K562 (cell line): Measurements from ENCODE around the gene VPS26A. TPM values are rescaled to one million over a fixed set of nuclear protein-coding genes. Genes with fewer than 3 reads are reported as not detected.

Experiments used
- CREB1 ChIP-seq, 2 experiments: sonication (generic) in 1 of 2; formaldehyde crosslinking in 1 of 2; IDR thresholded peaks; 2 replicates each; pipeline versions ENCODE4 v1.6.1 to v1.8.0; 2012 to 2022; ENCODE audit warnings: inconsistent platforms in 1 of 2, mild to moderate bottlenecking in 1 of 2, missing genetic modification reagents in 1 of 2, moderate library complexity in 1 of 2
- ERF ChIP-seq: fragments of 450-650 bp; formaldehyde crosslinking; IDR thresholded peaks from 2 replicates; pipeline ENCODE4 v1.4.0; 2020; ENCODE audit warnings: mild to moderate bottlenecking, mixed read lengths
- ETV6 ChIP-seq, 3 experiments: fragments of 150-350 bp in 1 of 3; sonication (generic) in 1 of 3; formaldehyde crosslinking in 1 of 3; IDR thresholded peaks; 2 replicates each; pipeline versions ENCODE4 v1.6.1 to v1.8.0; 2014 to 2022; ENCODE audit warnings: borderline replicate concordance in 2 of 3, low read depth in 2 of 3, antibody characterized with exemption in 1 of 3, low read length in 1 of 3, mild to moderate bottlenecking in 1 of 3, missing genetic modification reagents in 1 of 3
- GTF2F1 ChIP-seq: IDR thresholded peaks from 2 replicates; pipeline ENCODE4 v1.6.1; 2011; ENCODE audit warnings: low read depth, low read length, improper control_type of control experiment
- HIVEP1 ChIP-seq: fragments of 250-450 bp; sonication (Bioruptor Pico); IDR thresholded peaks from 2 replicates; pipeline ENCODE4 v1.4.0; 2020; ENCODE audit warnings: mild to moderate bottlenecking
- MCM5 ChIP-seq: fragments of 450-650 bp; IDR thresholded peaks from 2 replicates; pipeline ENCODE4 v1.6.1; 2016; ENCODE audit warnings: low read depth
- SIRT6 ChIP-seq: IDR thresholded peaks from one replicate; pipeline ENCODE4 v1.6.1; 2012; ENCODE audit warnings: low read depth, mild to moderate bottlenecking, control low read depth, inconsistent platforms, low read length, moderate library complexity
- SREBF1 ChIP-seq: fragments of 150-350 bp; IDR thresholded peaks from 2 replicates; pipeline ENCODE4 v1.6.1; 2014; ENCODE audit warnings: antibody characterized with exemption, low read depth, low read length, borderline replicate concordance
- XRCC4 ChIP-seq: IDR thresholded peaks from one replicate; pipeline ENCODE4 v1.6.1; 2011; ENCODE audit not compliant: insufficient read depth, insufficient read length; ENCODE audit errors: extremely low read depth
- ZBTB8A ChIP-seq: fragments of 450-650 bp; IDR thresholded peaks from 2 replicates; pipeline ENCODE4 v1.6.1; 2018; ENCODE audit warnings: mild to moderate bottlenecking, moderate library complexity; ENCODE audit not compliant: partially characterized antibody
- ZFP1 ChIP-seq: fragments of 450-650 bp; formaldehyde crosslinking; IDR thresholded peaks from 2 replicates; pipeline ENCODE4 v1.4.0; 2020; ENCODE audit warnings: mild to moderate bottlenecking, mixed read lengths
- ZFP30 ChIP-seq: fragments of 250-450 bp; sonication (Bioruptor Pico); IDR thresholded peaks from 2 replicates; pipeline ENCODE4 v1.8.0; 2022; ENCODE audit warnings: moderate library complexity, mild to moderate bottlenecking, inconsistent platforms, borderline replicate concordance
- ZNF165 ChIP-seq: fragments of 250-450 bp; sonication (Bioruptor Pico); IDR thresholded peaks from 2 replicates; pipeline ENCODE4 v1.4.0; 2020; ENCODE audit warnings: borderline replicate concordance
- polyA plus RNA-seq, 8 experiments: library from polyadenylated mRNA; depleted of rRNA in 4 of 8; stranded (reverse) in 5 of 8; unstranded in 3 of 8; fragments of >200 nt; fragmentation: Nextera tagmentation in 2 of 8; fragmentation: Illumina TruSeq in 1 of 8; extraction: Ambion mirVana in 2 of 8; extraction: Trizol in 1 of 8; gene quantifications; 2 replicates each; pipeline versions ENCODE4 v1.2.1 to v1.2.3, GENCODE V29; 2011 to 2014; ENCODE audit warnings: inconsistent platforms in 1 of 8, missing spikeins in 1 of 8
- total RNA-seq, 7 experiments: library from RNA; depleted of rRNA in 6 of 7; stranded (reverse); fragments of >200 nt in 6 of 7; fragmentation: Illumina TruSeq in 2 of 7; extraction: Trizol in 2 of 7; gene quantifications; 2 replicates each; pipeline versions ENCODE4 v1.2.1 to v1.2.3, GENCODE V29; 2011 to 2021; ENCODE audit warnings: low replicate concordance in 1 of 7
- TF ChIP-seq, protein P1 (sequence below): fragments of 250-450 bp; sonication (Bioruptor Pico); IDR thresholded peaks from 2 replicates; pipeline ENCODE4 v1.8.0; 2022; ENCODE audit warnings: moderate library complexity, mild to moderate bottlenecking, inconsistent platforms
- TF ChIP-seq, protein P2 (sequence below): IDR thresholded peaks from 3 replicates; pipeline ENCODE4 v1.6.1; 2011; ENCODE audit warnings: borderline replicate concordance, mild to moderate bottlenecking; ENCODE audit not compliant: insufficient read length, insufficient read depth
- TF ChIP-seq, protein P3 (sequence below): sonication (generic); formaldehyde crosslinking; IDR thresholded peaks from 2 replicates; pipeline ENCODE4 v1.5.0; 2020; ENCODE audit warnings: missing genetic modification reagents
- TF ChIP-seq, protein P4 (sequence below): fragments of 200-400 bp; formaldehyde crosslinking; IDR thresholded peaks from 2 replicates; pipeline ENCODE4 v1.6.1; 2017; ENCODE audit warnings: mild to moderate bottlenecking, low read depth, low read length, moderate library complexity
- TF ChIP-seq, protein P5 (sequence below): IDR thresholded peaks from 2 replicates; pipeline ENCODE4 v1.6.1; 2014; ENCODE audit warnings: antibody characterized with exemption

Gene VPS26A
- total and polyA plus RNA-seq, 9 of the 15 experiments (the other 6 are each of a cell fraction or from before 2014, with no cell fraction given) = 47.1 to 137 (median 69.3) TPM

DNA sequence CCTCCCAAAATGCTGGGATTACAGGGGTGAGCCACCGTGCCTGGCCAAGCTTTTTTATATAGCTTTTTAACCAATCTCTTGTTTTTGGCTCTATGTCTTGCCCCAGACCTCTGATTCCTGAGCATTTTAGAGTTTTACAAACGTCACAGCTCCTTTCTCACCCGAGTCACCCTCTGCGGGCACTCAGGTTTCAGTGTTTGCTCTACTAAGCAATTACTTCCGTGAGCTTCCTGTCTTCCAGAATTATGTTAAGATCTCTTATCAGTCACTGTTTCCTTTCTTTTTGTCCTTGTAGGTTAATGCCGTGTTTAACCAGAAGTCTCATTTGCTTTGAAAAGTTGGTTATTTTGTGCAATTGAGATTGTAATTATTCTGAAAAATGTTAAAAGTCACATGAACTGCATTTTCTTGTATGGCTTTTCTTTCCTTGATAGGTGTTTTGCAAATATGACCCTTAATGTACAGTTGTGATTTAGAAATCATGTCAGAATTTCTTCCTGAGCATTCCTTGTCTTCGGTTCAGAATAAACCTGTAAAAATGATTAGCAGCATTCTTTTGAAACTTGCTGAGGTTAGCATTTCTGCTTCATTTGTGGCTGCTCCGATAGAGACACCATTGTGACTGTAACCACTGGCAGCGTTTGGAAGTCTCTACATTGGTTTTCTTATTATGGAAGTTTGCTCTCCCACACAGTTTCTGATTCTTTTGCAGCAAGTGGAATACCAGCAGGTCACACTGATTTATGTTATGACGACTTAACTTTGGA is 91.6 kb downstream of the VPS26A start (continued):
- TF ChIP-seq SIRT6 (no peak), HIVEP1 (CRISPR knock-in tag) (no peak), GTF2F1 (no peak), ZNF165 (no peak), XRCC4 (no peak), ETV6 (IDR thresholded peaks at IDR 0.05; ENCODE audit: borderline replicate concordance in 1 of 2, low read depth in 2 of 2, low read length in 1 of 2) (peak; percentile 87 to 89; a peak in 3 of 4 replicates), ETV6 (CRISPR knock-in tag; IDR thresholded peaks at IDR 0.05; ENCODE audit: borderline replicate concordance) (no peak), MCM5 (no peak), ZBTB8A (no peak), CREB1 (IDR thresholded peaks at IDR 0.05) (no peak), CREB1 (CRISPR knock-in tag; IDR thresholded peaks at IDR 0.05) (no peak), ZFP30 (CRISPR knock-in tag) (no peak), ERF (no peak), ZFP1 (CRISPR knock-in tag) (no peak), SREBF1 (no peak)
- TF ChIP-seq, protein P1, sequence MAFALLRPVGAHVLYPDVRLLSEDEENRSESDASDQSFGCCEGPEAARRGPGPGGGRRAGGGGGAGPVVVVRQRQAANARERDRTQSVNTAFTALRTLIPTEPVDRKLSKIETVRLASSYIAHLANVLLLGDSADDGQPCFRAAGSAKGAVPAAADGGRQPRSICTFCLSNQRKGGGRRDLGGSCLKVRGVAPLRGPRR (CRISPR knock-in tag) = no peak
- TF ChIP-seq, protein P2, sequence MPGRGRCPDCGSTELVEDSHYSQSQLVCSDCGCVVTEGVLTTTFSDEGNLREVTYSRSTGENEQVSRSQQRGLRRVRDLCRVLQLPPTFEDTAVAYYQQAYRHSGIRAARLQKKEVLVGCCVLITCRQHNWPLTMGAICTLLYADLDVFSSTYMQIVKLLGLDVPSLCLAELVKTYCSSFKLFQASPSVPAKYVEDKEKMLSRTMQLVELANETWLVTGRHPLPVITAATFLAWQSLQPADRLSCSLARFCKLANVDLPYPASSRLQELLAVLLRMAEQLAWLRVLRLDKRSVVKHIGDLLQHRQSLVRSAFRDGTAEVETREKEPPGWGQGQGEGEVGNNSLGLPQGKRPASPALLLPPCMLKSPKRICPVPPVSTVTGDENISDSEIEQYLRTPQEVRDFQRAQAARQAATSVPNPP = no peak
- TF ChIP-seq, protein P3, sequence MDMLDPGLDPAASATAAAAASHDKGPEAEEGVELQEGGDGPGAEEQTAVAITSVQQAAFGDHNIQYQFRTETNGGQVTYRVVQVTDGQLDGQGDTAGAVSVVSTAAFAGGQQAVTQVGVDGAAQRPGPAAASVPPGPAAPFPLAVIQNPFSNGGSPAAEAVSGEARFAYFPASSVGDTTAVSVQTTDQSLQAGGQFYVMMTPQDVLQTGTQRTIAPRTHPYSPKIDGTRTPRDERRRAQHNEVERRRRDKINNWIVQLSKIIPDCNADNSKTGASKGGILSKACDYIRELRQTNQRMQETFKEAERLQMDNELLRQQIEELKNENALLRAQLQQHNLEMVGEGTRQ (CRISPR knock-in tag) = no peak
- TF ChIP-seq, protein P4, sequence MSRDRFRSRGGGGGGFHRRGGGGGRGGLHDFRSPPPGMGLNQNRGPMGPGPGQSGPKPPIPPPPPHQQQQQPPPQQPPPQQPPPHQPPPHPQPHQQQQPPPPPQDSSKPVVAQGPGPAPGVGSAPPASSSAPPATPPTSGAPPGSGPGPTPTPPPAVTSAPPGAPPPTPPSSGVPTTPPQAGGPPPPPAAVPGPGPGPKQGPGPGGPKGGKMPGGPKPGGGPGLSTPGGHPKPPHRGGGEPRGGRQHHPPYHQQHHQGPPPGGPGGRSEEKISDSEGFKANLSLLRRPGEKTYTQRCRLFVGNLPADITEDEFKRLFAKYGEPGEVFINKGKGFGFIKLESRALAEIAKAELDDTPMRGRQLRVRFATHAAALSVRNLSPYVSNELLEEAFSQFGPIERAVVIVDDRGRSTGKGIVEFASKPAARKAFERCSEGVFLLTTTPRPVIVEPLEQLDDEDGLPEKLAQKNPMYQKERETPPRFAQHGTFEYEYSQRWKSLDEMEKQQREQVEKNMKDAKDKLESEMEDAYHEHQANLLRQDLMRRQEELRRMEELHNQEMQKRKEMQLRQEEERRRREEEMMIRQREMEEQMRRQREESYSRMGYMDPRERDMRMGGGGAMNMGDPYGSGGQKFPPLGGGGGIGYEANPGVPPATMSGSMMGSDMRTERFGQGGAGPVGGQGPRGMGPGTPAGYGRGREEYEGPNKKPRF = no peak
- TF ChIP-seq, protein P5, sequence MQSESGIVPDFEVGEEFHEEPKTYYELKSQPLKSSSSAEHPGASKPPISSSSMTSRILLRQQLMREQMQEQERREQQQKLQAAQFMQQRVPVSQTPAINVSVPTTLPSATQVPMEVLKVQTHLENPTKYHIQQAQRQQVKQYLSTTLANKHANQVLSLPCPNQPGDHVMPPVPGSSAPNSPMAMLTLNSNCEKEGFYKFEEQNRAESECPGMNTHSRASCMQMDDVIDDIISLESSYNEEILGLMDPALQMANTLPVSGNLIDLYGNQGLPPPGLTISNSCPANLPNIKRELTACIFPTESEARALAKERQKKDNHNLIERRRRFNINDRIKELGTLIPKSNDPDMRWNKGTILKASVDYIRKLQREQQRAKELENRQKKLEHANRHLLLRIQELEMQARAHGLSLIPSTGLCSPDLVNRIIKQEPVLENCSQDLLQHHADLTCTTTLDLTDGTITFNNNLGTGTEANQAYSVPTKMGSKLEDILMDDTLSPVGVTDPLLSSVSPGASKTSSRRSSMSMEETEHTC = no peak
